ENCODE results near the gene ZNF318.
"Not testable (repeated sequence)": the region's sequence is repeated elsewhere in the genome, so short reads cannot be mapped to it uniquely, and the experiment has no call there.

Gene ZNF318

GRCh38 chr6:43386492-43386891 lies 17.0 kb upstream of the ZNF318 start:
- no peak for DNase-seq

- no peak for DNase-seq
Observed at GRCh38 chr6:43383021-43383667, 13.7 kb upstream of the ZNF318 start.

- DNase-seq, result not testable (repeated sequence)
Observed at GRCh38 chr6:43380858-43381257, 11.4 kb upstream of the ZNF318 start.

- no peak for DNase-seq
Observed at GRCh38 chr6:43378631-43379030, 9.2 kb upstream of the ZNF318 start.

- DNase-seq, result no peak
Observed at GRCh38 chr6:43377710-43378229, 8.3 kb upstream of the ZNF318 start.

GRCh38 chr6:43376551-43376981 lies 7.1 kb upstream of the ZNF318 start:
- DNase-seq, result peak; percentile 74

GRCh38 chr6:43375693-43376092 lies 6.2 kb upstream of the ZNF318 start:
- no peak for DNase-seq

- DNase-seq, result no peak
Observed at GRCh38 chr6:43373252-43373875, 3.9 kb upstream of the ZNF318 start.

GRCh38 chr6:43370003-43370580 lies 645 bp upstream of the ZNF318 start:
- not testable (repeated sequence) for DNase-seq

- no peak for DNase-seq
Observed at GRCh38 chr6:43368259-43369160, 937 bp downstream of the ZNF318 start.

GRCh38 chr6:43367245-43367984 lies 2.0 kb downstream of the ZNF318 start:
- DNase-seq, result no peak

GRCh38 chr6:43361269-43361668 lies 8.2 kb downstream of the ZNF318 start:
- no peak for DNase-seq

- no peak for DNase-seq
Observed at GRCh38 chr6:43359831-43360230, 9.6 kb downstream of the ZNF318 start.

GRCh38 chr6:43359381-43359780 lies 10.1 kb downstream of the ZNF318 start:
- DNase-seq, result no peak

- no peak for DNase-seq
Observed at GRCh38 chr6:43355862-43356590, 13.4 kb downstream of the ZNF318 start.

- DNase-seq, result not testable (repeated sequence)
Observed at GRCh38 chr6:43351951-43352350, 17.5 kb downstream of the ZNF318 start.

GRCh38 chr6:43347444-43347843 lies 22.0 kb downstream of the ZNF318 start:
- no peak for DNase-seq

- DNase-seq, result no peak
Observed at GRCh38 chr6:43347021-43347420, 22.4 kb downstream of the ZNF318 start.

- DNase-seq, result not testable (repeated sequence)
Observed at GRCh38 chr6:43346243-43346642, 23.2 kb downstream of the ZNF318 start.

GRCh38 chr6:43339168-43339567 lies 30.3 kb downstream of the ZNF318 start:
- no peak for DNase-seq

- DNase-seq, result no peak
Observed at GRCh38 chr6:43338243-43338642, 31.2 kb downstream of the ZNF318 start.

GRCh38 chr6:43336382-43336781 lies 33.1 kb downstream of the ZNF318 start:
- no peak for DNase-seq
